GM21723 (cell line): ENCODE data around the gene IFT25.

ENCODE experiments used
- ATAC-seq: cut with Tn5 transposase; IDR thresholded peaks from one replicate; pipeline ENCODE4 v1.9.1; 2021; ENCODE audit warnings: mild to moderate bottlenecking, moderate library complexity; ENCODE audit not compliant: unreplicated experiment

Gene IFT25

DNA sequence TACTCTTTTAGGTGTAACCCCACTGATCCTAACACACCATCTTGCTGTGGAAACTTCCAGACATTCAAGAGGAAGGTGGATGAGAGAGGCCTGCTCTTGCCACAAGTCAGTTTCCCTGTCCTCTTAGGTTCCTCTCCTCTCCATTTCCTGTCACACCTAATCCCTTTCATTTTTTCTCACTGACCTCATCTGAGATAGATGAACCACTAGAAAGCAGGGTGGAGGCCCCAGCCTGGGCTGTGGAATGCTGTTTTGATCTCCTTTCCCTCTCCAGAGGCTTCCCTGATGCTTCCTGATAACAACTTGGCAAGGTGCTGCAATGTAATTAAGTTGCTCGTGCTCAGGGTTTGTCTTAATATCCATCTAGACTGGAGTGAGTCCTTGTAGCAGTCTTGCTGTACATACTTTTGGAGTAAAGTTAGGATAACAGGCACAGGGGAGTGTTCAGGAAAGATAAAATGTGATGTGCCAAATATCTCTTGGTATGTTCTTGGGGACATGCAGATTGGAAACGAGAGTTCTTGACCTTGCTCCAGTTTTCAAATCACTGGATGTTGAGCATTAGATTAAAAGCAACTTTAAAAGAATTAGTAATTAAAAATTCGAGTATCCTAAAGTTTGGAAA is 11.8 kb upstream of the IFT25 start:
- ATAC-seq, result no peak

DNA sequence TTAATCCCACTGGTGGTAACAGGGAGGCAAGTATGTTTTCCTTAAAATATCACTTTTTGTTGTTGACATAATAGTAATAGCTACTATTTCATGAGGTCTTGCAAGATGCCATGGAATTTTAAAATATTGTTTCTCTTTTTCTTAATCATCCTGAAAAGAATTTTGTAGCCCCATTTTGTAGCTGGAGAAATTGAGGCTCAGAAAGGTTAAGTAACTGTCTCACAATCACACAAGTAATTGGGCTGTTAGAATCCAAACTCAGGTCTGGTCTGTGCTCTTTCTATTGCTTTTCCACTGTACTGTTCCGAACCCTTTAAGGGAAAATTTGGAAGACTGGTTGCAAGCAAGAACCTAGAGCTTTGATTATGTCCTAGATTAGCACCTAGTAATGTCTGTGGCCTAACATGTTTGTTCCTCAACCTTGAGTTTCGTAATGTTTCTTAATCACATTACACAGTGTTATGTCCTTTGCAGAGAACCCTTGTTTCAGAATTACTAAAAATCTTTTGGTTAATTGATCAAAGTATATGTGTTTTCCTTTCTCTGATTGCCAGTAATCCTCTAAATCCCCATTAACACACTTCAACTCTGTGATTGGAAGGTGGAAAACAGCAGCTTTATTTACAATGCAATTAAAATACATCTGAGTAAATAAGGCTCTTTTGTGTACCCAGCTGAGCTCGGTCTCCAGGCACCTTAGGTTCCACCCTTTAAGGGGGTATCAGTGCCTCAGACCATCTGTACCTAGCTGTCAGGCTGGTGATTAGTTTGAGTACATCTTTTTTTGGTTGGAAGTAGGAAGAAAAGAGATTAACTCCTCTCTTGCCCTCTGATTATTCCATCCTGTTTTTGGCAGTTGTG is 11.0 kb upstream of the IFT25 start:
- ATAC-seq, result no peak

DNA sequence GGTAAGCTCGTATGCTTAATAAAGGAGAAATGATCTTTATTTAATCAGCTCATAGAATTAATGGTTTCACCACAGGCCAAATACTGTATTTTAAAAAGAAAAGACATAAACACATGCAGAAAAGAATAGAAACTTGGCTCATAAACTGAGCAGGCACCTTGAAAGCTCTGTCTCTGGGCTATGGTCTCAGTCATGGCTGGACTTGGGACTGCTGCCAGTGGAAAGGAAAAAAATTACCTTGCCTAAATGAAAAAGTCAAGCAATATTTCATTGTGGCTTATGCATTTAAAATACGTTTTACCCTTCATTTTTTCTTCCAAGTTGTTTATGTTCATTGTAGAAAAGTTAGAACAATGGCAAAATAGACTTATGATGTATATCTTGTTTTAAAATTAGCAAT is 8.6 kb upstream of the IFT25 start:
- ATAC-seq, result no peak

DNA sequence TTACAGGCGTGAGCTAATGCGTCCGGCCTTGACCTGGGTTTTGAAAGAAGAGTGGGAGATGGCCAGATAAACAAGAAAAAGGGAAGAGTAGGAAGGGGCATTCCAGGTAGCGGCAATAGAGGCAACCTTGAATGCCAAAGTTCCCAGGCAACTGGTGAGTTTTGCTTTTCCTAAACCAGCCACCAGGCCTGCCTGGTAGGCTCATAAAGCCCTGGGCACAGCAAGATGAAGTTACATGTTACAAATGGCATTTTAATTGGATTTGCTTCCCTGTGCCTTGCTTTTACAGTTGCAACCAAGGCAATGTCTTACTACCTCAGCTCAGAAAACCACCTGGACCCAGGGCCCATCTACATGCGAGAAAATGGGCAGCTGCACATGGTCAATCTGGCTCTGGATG is 6.2 kb upstream of the IFT25 start:
- no peak for ATAC-seq

DNA sequence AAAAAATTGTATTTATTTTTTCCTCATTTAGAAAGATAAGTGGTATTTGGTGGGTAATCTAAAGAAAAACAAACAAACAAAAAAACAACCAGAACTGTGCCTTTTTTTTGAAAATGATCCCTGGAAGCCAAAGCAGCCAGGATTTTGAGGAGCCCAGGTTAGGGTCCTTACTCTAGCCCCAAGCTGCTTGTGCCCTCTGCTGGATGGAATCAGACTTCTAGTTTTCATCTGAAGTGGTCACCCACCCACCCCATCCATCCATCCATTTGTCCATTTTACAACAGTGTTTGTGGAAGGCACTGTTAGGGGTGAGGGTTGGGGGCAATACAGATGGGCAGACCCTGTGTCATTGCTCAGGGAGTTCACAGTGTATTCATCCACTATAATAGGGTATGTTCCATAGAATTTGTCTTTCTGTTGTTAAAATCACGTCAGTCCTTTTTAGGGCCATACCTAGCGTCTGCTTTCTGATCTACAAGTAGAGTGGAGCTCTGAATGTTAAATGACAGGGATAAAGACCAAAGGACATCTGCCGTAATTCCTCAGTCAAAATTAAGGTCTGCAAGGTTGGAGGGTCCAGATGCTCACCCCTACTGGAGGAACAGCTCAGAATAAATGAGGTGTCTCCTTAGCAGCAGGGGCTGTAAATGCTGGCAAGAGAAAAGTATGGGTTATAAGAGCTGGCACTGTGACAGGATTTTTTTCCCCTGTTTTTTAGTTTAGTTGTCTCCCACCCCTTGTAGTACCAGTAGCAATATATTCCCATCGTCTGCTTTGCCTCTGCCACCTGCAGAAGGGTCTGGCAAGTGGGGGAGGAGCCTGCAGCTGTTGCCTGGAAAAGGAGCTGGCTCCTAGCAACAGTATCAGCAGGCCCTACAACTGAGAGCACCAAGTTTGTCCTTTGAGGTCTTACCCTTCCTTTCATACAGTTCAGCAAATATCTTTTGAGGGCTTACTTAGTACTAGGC is 3.8 kb upstream of the IFT25 start:
- no peak for ATAC-seq

DNA sequence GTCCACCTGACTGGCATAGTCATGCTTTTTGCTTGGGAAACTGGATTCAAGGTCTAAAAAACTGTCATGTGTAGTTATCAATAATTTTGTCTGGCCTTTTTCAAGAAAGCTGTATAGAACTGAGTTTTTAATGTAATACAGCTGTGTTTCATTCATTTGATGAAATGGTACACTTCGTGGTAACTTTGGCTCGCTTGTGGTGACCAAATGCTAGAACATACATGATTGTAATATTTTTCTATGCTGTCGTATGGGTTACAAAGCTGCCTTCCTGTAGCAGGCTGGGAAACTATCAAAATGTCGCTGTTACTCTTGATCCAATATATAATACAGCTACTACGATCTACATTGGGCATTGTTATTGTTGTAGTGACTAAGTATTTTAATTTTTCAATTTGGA is 2.8 kb upstream of the IFT25 start:
- ATAC-seq, result no peak

DNA sequence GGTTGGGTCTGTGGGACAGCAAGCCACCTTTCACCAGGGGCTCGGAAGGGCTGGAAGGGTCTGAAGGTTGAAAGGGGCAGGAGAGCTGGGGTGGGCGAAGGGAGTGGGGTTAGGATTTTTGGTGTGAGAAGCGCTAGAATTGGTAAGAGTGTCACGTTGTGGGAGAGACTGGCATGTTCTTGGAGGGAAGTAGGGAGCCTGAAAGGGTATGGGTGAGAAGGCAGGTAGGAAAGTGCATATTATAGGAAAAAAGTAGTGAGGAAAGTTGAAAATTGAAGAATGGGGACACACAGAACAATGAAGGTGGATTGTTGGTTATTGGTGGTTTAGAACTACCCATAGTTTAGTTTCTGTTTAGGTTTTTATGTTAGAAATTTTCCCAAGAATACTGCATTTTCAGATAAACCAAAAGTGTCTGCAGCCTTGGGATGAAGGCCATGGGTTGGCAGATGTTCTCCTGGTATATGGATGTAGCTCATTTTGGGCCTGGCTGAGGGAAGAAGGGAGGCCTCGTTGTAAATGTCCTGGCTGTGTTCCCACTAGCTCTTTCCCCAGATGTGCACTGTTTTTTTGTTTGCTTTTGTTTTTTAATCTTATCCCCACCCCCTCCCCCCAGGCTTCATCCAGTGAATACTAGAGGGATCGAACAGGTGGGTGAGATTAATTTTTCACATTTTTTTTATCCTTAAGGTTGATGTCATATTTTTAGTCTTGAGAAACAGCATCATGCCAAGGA is 1.8 kb upstream of the IFT25 start:
- no peak for ATAC-seq

DNA sequence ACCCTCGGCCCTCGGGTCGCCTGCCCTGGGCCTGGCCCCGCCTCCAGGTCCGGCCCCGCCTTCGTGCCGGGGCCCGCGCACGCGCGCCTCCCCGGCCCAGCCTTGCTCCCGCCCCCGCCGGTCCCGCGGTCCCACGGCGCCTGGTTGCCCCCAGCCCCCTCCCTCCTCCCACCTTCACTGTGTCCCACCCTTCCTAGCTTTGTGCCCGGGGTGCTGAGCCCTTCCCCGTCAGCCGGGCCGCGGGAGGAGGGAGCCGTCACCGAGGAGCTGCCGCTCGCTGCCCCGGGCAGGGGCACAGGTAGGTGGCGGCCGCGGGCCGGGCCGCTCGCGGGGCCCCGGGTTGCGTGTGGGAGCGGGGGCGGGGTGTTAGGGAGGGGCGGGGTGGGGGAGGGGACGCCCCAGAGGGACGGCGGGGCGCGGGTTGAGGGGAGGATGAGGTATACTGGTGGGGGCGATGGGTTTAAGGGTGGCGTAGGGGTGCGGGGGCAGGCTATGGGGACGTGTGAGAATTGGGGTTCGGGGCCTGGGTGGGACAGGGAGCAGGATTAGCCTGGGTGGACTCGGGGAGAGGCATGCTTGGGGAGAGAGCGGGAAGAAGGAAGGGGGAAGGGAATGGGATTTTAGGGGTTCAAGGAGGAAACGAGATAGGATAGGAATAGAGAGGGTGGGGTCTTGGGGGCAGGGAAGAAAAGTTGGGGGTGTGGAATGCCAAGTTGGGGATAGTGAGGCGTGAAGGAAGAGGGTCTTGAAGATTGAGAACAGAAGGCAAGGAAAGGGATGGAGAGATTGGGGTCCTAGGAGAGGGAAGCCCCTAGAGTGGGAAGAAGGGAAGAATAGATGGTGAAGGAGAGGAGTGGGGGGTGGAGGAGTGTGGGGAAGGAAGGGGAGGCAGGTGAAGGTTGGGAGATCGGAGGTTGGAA is 1.0 kb upstream of the IFT25 start, which contains the start of gene LRRC42:
LRRC42 (plus strand) TSS at position 99 of the 920 bp plus-strand sequence. CDS start 5,650 bp downstream, outside the sequence.
- ATAC-seq, result peak; percentile 73

DNA sequence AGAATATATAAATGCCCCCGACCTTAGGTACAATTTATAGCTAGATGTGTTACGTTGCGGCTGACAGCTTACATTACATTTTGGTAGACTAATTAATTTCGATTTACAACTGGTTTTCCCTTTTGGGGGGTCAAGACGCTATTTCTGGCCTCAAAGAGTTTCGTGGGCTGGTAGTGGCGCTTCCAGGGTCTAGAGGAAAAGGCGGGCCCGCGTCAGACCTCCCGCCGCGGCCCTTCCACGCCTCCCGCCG is 391 bp downstream of the IFT25 start:
- ATAC-seq, result no peak

DNA sequence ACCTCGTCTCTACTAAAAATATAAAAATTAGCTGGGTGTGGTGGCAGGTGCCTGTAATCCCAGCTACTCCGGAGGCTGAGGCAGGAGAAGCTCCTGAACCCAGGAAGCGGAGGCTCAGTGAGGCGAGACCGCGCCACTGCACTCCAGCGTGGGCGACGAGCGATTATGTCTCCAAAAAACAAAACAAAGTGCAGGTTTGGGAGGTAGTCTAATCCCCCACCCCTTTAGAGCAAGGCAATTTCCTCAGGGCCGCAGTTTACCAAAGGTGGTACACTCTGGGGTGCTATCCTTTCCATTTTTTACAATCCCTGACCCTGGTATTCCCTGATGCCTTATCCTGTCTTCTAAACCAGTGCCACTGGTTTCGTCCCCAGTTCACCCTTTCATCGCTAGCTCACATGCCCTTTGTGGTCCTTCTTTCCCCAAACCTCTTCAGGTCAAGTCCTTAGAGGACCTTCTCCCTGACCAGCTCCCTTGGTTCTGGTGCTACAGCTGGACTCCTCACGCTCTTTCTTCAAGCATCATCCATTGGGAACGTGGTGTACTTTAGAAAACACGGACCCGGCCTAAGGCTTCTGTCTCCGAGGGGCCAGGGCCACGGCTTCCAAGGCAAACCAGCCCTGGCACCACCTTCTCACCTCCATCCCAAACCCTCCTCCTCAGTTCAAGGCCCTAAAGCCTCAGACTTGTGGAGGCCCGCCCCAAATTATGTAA is 873 bp downstream of the IFT25 start:
- ATAC-seq, result no peak

DNA sequence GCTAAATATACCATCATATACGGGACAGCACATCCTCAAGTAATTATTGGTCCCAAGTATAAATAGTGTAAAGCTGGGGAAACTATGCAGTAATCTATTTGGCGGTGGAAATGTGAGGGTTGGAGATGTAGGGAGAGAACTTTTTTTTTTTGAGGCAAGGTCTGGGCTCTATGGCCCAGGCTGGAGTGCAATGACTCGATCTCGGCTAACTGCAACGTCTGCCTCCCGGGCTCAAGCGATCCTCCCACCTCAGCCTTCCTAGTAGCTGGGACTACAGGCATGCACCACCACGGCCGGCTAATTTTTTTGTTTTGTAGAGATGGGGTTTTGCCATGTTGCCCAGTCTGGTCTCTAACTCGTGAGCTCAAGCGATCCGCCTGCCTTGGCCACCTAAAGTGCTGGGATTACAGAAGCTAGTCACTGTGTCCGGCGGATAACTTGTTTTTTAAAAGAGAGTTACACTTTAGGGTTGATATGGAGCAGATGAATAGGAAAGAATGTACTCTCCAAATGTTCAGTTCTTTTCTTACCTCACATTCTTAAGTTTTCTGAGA is 1.9 kb downstream of the IFT25 start:
- ATAC-seq, result no peak

DNA sequence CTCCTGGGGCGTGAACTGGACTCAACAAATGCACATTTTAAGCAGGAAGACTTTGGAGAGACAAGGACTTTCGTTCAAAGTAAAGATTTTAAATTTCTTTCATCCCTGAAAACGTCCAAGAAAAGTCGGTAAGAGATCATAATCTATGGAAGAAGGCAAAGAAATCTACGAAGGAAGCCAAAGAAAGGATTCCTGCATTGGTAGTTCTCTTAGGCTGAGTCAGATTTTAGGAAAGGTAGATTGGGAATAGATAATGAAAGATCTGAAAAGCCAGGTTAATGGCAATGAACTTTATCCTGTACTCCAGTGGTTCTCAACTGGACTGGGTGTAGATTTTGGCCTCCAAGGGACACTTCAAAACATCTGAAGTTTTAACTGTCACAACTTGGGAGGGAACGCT is 2.4 kb downstream of the IFT25 start:
- no peak for ATAC-seq

DNA sequence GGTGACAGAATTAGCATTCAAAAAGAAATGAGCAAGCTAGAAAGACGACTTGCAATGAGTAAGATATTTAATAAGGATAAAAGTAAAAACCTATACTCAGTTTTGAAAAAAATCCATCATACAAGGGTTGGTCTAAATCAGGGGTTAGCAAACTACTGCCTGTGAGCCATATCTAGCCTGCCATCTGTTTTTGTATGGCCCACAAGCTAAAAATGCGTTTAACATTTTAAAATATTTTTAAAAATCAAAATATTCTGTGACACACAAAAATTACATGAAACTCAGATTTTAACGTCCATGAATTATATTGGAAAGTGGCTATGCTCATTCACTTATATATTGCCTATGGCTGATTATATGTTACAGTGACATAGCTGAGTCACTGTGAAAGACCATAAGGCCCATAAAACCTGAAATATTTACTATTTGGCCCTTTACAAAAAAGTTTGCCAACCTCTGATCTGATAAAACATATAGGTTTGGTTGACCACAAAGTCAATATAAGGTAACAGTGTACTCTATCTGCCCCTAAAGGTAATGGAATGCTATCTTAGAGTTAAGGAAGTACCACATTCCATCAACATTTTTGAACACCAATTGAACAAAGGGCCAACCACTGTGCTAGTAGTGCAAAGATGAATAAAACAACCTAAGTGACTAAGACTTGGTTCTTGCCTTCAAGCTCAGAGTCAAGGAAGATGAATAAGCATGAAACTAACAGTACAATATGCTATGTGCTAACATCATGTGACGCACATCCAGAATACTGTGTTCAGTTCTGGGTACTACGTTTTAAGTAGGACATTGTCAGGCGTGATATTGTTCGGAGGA is 3.2 kb downstream of the IFT25 start:
- ATAC-seq, result no peak

DNA sequence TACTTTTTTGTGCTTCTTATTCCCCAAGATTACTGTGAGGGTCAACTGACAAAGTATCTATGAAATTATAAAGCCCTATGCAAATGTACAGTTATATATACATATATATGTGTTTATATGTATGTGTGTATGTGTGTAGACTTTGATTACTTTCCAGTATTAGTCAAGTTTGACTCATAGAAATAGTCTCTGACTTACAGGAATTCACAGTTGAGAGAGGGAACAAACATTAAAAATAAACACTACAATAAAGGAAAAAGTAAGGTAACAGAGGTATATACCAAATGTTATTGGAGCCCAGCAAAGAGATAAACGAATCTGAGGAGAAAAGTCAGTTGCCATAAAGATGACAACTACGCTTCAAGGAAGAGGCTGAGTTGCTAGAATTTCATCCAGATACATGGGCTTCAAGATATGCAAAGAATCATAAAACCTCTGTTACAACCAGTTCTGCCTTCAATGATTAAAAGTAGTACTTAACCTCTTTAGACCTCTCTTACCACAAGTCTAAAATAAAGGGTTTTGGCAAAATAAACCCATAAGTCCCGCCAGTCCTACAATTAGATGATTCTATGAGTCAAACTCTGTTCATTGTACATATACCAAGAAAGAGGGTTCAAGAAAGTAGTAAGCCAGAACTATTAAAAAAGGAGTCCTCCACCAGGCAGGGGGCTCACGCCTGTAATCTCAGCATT is 7.2 kb downstream of the IFT25 start:
- ATAC-seq, result no peak

DNA sequence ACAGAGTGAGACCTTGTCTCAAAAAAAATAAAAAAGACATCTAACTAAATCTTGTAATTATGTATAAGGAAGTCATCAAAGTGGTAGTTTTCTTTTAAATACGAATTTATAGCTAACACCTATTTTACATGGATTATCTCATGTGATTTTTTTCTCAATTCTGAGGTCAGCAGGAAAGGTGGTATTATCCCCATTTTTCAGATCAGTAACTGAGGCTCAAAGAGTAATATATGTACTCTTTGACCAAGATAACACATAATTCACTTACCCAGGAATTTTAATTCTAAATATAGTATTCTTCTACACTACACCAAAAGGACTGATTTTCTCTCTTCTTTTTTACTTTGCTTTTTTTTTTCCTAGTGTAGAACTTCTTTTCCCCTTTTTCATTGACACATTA is 9.1 kb downstream of the IFT25 start:
- no peak for ATAC-seq

DNA sequence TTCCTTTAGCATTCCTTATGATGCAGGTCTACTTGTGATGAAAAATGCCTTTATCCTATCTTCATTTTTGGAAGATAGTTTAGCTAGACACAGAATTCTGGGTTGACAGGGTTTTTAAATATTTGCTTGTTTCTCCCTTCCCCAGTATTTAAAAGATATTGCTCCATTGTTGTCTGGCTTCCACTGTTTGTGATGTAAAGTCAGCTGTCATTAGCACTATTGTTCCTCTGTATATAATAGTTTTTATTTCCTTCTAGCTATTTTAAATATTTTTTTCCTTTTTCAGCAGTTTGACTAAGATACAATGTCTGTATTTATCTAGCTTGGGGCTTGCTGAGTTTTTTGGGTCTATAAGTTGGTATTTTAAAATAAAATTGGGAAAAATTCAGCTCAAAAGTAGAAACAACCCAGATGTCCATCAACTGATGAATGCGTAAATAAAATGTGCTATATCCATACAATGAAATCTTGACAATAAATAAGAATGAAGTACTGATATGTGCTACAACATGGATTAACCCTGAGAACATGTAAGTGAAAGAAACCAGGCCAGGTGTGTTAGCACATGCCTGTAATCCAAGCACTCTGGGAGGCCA is 11.2 kb downstream of the IFT25 start:
- ATAC-seq, result no peak

DNA sequence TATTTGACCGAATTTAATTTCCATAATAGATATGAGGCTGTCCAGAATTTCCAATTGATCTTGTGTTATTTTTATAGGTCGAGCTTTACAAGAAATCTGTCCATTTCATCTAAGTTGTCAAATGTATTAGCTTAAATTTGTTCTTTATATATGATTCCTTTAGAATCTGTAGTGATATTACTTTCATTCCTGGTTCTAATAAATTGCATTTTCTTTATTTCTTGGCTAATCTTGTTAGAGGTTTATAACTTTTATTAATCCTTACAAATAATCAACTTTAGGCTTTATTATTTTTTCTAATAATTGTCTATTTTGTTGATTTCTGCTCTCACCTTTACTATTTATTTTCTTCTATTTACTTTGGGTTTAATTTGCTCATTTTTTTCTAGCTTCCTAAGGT is 14.0 kb downstream of the IFT25 start:
- no peak for ATAC-seq
